Stimulated activated CD4-positive, alpha-beta T cell treated with anti-CD3 and anti-CD28 coated beads, TNF-alpha, amount 100 ng/mL, for 1 hour (primary cell): ENCODE data around the gene CORO1C.
"Not testable (repeated sequence)": the region's sequence is repeated elsewhere in the genome, so short reads cannot be mapped to it uniquely, and the experiment has no call there.

Experiments
- DNase-seq, 3 donors: peaks; one replicate each; pipeline ENCODE4 v3.0.0-alpha.2; 2020; ENCODE audit warnings: low read depth in 3 of 3, low spot score in 1 of 3

CORO1C gene

DNA sequence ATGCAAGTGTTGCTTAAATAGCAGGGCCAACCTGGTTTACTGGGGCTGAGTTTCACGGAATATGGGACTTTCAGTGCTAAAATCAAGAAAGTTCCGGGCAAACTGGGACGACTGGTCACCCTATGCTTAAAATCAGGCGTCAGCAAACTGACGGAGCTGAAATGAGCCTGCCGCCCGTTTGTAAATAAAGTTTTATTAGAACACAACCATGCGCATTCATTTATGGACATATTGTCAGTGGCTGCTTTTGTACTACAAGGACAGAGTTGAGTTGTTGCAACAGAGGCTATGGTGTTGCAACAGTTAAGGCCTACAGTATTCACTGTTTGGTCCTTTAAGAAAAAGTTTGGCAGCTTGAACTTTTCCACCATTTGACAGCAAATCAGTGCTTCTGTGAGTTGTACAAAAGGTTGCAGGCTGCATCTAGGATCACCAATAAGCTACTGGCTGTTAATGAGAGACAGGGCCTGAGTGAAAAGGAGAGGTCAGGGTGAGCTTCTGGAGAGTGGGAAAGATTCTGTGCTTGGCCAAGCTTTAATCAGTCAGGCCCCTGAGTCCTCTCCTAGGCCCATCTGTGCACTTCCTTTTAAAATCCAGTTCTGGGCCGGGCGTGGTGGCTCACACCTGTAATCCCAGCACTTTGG, 111.0 kb downstream of the CORO1C start:
- no peak for DNase-seq

GRCh38 chr12:108619369-108620160, 111.8 kb downstream of the CORO1C start:
- DNase-seq = no peak

- not testable (repeated sequence) for DNase-seq
These were observed 112.4 kb downstream of the CORO1C start for GRCh38 chr12:108618953-108619274.

DNA sequence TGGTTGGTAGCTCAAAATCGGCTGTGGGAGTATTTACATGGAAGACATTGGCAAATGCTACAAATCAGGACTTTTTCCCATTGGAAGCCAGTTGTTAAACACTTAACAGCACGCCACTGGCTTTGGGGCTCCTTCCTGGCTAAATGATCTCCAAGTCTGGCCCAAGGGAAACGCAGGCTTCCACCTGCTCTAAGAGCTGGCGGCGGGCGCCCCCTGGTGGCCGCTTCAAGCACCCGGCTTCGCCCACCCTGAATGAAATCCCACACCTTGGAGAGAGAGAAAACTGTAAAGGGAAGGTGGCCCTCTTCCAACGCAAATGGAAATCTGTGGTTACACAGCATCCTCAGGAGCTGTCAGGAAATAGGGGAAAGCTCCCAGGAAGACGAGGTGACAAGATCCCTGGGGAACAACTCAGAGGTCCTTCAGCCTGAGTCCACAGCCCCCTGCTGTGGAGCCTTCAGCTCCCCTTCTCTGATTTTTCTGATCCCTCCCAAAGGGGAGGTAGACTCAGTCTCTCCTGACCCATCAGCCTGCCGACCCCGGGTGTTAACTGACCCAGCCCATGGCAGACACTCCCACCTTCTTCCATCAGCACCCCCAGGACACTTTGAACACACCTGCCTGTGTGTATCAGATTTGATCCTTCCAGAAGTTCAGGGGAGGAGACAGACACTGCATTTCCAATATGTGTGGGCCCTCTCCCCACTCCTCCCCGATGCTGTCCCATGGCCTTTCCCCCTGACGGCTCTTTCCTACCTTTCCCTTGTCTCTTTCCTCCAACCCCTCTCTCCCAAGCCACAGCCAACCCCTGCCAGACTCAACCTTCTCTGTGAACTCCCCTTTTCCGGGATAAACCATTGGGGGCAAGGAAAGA, 113.0 kb downstream of the CORO1C start:
- DNase-seq = peak; percentile 31 to 72 (median 49)

DNA sequence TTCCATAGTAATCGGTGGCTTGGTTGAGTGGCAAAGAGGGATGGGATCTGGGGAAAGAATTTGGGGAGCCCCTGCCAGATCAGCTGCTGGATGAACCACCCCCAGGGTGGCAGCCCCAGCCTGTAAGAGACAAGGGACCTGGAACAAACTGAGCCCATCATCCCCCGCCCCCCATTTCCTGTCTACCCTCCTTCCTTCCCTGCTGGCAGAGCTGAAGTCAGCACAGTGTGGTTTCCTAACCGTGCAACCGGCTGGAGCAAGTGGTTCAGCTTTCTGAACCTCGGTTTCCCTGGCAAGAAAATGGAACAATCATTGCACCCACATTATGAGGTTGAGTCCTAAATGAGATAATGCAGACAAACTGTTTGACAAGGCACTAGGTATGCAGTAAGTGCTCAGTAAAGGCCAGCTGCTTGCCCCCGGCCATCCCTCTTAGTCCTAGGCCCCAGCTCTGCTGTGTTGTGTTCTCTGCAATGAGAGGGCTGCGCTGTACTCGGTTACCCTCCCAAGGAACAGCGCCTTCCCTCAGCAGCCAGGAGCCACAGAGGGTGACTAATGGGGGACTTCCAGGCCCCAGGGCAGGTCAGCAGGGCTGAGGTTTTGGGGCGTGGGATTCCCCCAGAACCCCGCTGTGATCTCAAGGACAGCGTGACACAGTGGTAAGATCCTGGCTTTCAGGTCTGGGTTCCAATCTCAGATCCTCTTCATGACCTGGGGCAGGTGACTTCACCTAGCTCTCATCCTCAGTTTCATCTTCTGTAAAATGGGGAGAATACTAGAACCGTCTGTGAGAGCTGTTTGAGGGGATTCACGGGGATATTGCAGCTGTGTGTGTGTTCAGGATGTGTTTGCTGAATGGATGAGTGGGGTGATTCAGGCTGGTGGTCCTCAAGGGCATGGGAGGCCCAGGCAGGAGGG, 114.1 kb downstream of the CORO1C start:
- peak; percentile 51 to 60 (median 54) for DNase-seq

GRCh38 chr12:108616359-108616758, 115.0 kb downstream of the CORO1C start:
- DNase-seq = no peak

DNA sequence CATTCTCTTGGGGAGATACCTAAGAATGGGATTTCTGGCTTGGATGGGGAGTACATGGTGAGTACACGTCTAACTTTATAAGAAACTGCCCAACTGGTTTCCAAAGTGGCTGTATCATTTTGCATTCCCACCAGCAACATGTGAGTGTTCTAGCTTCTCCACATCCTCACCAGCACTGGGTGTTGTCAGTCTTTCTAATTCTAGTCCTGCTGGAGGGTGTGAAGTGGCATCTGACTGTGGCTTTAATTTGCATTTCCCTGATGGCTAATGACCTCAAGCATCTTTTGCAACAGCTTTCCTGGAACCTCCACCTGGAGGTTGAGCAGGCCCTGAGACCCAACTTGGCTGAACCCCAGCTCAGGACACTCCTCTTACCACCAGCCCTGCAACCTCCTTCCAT, 115.4 kb downstream of the CORO1C start:
- DNase-seq = no peak

GRCh38 chr12:108614639-108615038, 116.7 kb downstream of the CORO1C start:
- no peak for DNase-seq

DNA sequence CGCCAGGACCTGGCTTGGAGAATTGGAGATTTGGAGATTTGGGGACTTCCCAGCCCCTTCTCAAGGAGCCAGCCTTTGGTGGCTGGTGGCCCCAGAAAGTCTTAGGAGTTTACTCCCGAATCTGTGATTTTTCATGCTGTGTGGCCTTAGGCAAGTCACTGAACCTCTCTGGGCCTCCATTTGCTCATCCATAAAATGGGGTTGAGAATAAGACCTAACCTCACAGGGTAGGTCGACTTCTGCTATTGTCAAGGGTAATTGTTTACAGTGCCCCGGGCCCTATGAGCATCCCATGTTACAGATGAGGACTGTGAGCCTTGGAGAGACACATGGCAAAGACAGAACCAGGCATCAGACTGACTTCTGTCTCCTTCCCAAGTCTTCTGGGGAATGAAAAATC, 117.3 kb downstream of the CORO1C start:
- DNase-seq = no peak

DNA sequence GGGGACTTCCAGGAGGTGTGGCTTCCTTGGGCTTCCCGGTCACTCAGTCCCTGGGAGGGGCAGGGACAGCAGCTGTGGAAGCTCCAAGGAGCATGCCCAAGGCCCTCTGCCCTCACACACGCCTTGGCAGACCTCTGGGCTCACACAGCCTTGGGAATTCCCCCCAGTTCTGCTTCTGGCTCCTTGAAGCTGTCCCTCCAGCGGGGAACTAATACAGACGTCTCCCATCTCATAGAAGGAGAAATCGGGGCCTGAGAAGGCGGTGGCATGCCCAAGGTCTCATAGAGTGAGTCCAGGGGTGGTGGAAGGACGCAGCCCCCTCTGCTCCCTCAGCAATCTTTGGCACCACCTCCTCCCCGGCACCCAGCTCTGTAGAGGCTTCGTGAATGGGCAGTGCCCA, 117.8 kb downstream of the CORO1C start:
- no peak for DNase-seq

DNA sequence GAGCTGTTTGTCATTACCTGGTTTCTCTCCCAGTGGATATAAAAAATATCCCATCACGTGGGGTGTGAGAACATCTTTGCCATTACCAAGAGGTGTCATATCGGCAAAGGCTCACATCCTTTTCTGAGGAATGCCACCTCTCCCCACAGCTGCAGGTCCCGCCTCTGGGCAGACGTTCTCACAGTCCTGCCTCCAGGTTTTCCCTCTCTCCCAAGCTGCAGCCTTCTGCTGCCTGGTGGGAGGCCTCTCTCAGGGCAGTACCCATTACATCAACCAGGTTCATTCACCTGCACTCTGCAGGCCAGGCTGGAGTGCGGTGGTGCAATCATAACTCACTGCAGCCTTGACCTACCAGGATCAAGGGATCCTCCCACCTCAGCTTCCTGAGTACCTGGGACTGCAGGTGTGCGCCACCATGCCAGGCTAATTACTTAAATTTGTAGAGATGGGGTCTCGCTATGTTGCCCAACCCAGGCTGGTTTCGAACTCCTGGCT, 118.5 kb downstream of the CORO1C start:
- DNase-seq = no peak

GRCh38 chr12:108611884-108612415, 119.4 kb downstream of the CORO1C start:
- DNase-seq = peak in 1 of 3 donors; percentile 22

DNA sequence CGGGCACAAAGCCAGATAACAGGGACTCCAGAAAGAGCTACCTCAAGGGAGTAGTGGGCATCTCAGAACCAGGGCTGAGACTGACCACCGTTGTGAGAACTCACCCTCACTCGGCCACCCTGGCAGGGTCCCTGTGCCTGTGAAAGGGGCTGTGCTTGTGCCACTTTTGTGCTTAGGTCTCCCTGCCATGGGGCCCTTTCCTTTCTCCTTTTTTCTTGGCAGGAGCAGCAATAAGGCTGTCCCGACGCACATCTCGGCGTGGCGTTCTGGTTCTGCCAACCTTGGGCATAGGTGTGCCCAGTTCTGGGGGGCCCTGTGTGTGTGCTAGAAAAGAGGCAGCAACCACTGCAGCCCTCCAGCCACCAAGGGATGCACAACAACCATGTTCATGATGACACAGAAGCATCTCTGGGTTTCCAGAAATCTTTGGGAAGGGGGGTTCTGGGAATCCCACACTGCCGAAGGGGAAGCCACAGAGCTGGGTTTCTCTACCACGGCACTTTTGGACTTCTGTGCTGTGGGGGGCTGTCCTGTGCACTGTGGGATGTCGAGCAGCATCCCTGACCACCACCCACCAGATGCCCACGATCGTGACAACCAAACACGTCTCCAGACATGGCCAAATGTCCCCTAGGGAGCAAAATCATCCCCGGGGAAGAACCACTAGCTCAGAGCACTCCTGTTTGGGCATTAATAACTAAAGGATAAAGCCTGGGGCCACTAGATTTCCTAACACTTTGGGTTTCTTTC, 120.3 kb downstream of the CORO1C start:
- no peak for DNase-seq

- DNase-seq = no peak
These were observed 120.9 kb downstream of the CORO1C start for GRCh38 chr12:108610336-108610815.

DNA sequence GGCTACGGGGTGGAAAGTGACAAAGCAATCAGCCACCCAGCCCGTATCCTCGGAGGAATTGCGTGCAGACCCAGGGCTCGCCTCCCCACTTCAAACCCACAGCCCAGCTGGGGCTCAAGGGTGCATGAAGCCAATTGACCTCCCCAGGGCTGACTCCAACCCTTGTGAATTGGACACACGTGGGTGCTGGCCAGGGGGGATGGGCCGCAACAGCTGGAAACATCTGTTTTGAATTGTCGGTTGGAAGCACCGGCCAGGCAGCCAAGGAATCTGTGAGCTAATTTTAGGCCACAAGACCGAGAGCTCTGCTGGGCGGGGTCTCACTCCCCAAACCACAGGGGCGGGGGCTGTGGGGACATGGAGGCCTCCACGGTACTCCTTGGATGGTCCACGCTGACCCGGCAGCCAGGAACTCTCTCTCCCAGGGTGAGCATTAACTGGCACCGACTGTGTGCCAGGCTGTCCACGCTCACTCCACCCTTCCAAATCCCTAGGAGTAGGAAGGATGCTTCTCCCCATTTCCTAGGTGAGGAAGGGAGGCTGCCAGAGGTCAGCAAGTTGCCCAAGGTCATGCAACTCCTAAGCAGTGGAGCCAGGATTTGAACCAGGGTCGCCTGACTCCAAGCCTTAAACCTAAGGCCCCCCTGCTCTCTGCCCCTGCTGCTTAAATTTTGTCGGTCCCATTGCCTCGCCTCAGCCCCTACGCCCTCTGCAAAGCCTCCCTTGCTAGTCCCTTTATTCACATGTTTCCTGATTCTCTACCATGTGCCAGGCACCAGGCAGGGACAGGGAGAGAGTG, 121.6 kb downstream of the CORO1C start:
- no peak for DNase-seq

DNA sequence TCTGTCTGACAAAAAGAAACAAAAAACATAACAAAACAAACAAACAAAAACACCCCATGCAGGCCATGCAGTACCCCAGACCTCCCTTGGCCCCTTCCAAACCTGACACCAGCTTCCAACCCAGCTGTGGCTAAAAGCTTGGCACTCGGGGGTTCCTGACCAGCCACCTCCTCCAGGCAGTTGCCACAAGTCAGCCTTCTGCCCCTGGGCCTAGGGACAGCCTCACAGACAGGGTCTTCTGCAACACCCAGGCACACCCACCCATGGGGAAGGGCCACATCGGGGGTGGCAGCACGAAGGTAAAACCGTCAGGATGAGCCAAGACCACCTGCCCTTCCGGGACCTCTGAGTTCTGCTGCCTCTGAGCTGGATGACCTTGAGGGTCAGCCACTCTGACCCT, 122.7 kb downstream of the CORO1C start:
- no peak for DNase-seq

DNA sequence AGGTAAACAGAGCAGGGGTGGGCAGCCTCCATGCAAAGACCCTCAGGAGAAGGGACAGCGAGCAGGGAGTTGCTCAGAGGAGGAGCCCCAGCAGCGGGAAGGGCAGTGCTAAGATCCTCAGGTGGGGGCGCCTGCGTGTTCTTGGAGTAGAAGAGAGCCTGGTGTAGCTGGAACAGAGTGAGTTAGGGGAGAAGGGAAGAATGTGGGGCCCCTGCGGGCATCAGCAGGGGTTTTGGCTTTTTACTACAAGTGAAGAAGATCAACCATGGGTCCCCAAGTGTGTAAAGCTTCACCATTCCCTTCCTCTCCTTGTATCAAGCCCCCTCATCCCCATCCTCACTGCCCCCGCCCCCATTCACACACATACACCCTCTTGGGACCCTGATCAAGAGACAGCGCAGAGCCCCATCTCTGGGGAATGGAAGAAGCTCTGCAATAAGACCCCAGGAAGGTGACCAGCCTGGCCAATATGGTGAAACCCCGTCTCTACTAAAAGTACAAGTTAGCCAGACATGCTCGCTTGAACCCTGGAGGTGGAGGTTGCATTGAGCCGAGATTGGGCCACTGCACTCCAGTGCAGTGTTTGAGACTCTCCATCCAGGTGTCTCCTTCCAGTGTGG, 123.2 kb downstream of the CORO1C start:
- no peak for DNase-seq

- DNase-seq = no peak
These were observed 124.8 kb downstream of the CORO1C start for GRCh38 chr12:108606492-108606891.
